Uterus (tissue), 2 donors: ENCODE measurements around the gene SEMA3D.

ENCODE experiments used
- POLR2A ChIP-seq, 2 donors: fragments of 450-650 bp; IDR thresholded peaks; one replicate each; pipeline ENCODE4 v1.6.1; 2016; ENCODE audit warnings: antibody characterized with exemption in 2 of 2, mild to moderate bottlenecking in 1 of 2, moderate library complexity in 1 of 2
- TF ChIP-seq, protein P1 (sequence below), 4 experiments: fragments of 200-600 bp in 2 of 4; fragments of 450-650 bp in 2 of 4; sonication (generic) in 2 of 4; IDR thresholded peaks; one replicate each; pipeline ENCODE4 v1.5.1; 2016 to 2019; ENCODE audit warnings: antibody characterized with exemption in 4 of 4, mild to moderate bottlenecking in 2 of 4, moderate library complexity in 1 of 4

GRCh38 chr7:85217085-85217484, 30.2 kb upstream of the SEMA3D start:
- TF ChIP-seq, protein P1, sequence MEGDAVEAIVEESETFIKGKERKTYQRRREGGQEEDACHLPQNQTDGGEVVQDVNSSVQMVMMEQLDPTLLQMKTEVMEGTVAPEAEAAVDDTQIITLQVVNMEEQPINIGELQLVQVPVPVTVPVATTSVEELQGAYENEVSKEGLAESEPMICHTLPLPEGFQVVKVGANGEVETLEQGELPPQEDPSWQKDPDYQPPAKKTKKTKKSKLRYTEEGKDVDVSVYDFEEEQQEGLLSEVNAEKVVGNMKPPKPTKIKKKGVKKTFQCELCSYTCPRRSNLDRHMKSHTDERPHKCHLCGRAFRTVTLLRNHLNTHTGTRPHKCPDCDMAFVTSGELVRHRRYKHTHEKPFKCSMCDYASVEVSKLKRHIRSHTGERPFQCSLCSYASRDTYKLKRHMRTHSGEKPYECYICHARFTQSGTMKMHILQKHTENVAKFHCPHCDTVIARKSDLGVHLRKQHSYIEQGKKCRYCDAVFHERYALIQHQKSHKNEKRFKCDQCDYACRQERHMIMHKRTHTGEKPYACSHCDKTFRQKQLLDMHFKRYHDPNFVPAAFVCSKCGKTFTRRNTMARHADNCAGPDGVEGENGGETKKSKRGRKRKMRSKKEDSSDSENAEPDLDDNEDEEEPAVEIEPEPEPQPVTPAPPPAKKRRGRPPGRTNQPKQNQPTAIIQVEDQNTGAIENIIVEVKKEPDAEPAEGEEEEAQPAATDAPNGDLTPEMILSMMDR (IDR thresholded peaks at IDR 0.05), result no peak
- TF ChIP-seq POLR2A (IDR thresholded peaks at IDR 0.05), result no peak
